ENCODE results near the gene MCTP1. TPM values are rescaled to one million over a fixed set of nuclear protein-coding genes. Genes with fewer than 3 reads are reported as not detected.

MCTP1 gene
- polyA plus RNA-seq, 3 donors, result 34.4 to 72.9 (median 55.5) TPM

GRCh38 chr5:94788527-94788926, 496.4 kb downstream of the MCTP1 start:
- H3K27ac Mint-ChIP-seq, result no peak overlapping the region
- H3K4me2 ChIP-seq (replicated peaks; ENCODE audit: extremely low read depth, low read length, poor library complexity, severe bottlenecking), result no peak overlapping the region
- H3K36me3 ChIP-seq (replicated peaks in 1 of 2; ENCODE audit: control insufficient read depth in 1 of 2, insufficient read depth in 2 of 2, low read length in 2 of 2), result peaks cover 9 to 51% of the 10 kb centered on the region in 2 donors
- H3K79me2 ChIP-seq (ENCODE audit: insufficient read depth, low read length), result no peaks in the 10 kb centered on the region
- peaks cover 0 to 2% (median 0%) of the 10 kb centered on the region in 7 donors for H3K9me3 Mint-ChIP-seq
- no peaks in the 10 kb centered on the region for H3K27me3 ChIP-seq (ENCODE audit: control insufficient read depth in 2 of 2, insufficient read depth in 2 of 2, low read length in 2 of 2)
- H3K27me3 Mint-ChIP-seq (ENCODE audit: low read depth in 3 of 3), result no peaks in the 10 kb centered on the region
- intact Hi-C loops (cut with micrococcal nuclease), result no loop called here
- no peak for DNase-seq
- no peak overlapping the region for H3K9ac ChIP-seq (ENCODE audit: insufficient read depth, low read length, poor library complexity, severe bottlenecking)
- peaks cover 3% of the 10 kb centered on the region for H4K20me1 ChIP-seq (ENCODE audit: insufficient read depth, low read length)
- H3K9me3 ChIP-seq (replicated peaks in 1 of 2; ENCODE audit: control insufficient read depth in 1 of 2, insufficient read depth in 1 of 2, low read length in 2 of 2), result no peaks in the 10 kb centered on the region
- H3K4me1 Mint-ChIP-seq, result peaks cover 7% of the 10 kb centered on the region
- H3K4me3 Mint-ChIP-seq, result no peak overlapping the region
- no peak overlapping the region for H3K27ac ChIP-seq (ENCODE audit: low read depth in 1 of 2, low read length in 2 of 2)
- H3K4me1 ChIP-seq (ENCODE audit: control insufficient read depth in 1 of 2, insufficient read depth in 2 of 2, low read length in 2 of 2), result peaks cover 3 to 4% of the 10 kb centered on the region in 2 donors
- H3K4me3 ChIP-seq (replicated peaks in 1 of 3; ENCODE audit: low read depth in 2 of 3, low read length in 3 of 3), result no peak overlapping the region
- 100% methylated on average over 1 of the region's 4 CpGs for WGBS (ENCODE audit: insufficient coverage)
- TF ChIP-seq CTCF (IDR thresholded peaks at IDR 0.05), result no peak
- H3K36me3 Mint-ChIP-seq, result peaks cover 36 to 45% of the 10 kb centered on the region in 2 donors
- no peak overlapping the region for H2AFZ ChIP-seq (ENCODE audit: insufficient read depth, low read depth, low read length, poor library complexity, severe bottlenecking)

GRCh38 chr5:94784536-94785505, 500.1 kb downstream of the MCTP1 start:
- peaks cover 17 to 20% of the 10 kb centered on the region in 2 donors for H3K36me3 Mint-ChIP-seq
- intact Hi-C loops (cut with micrococcal nuclease), result no loop called here
- H3K27me3 ChIP-seq (ENCODE audit: control insufficient read depth in 2 of 2, insufficient read depth in 2 of 2, low read length in 2 of 2), result no peaks in the 10 kb centered on the region

More at GRCh38 chr5:94784536-94785505, 500.1 kb downstream of the MCTP1 start:
- H3K27ac ChIP-seq (ENCODE audit: low read depth in 1 of 2, low read length in 2 of 2), result no peak overlapping the region
- H3K9me3 ChIP-seq (replicated peaks in 1 of 2; ENCODE audit: control insufficient read depth in 1 of 2, insufficient read depth in 1 of 2, low read length in 2 of 2), result no peaks in the 10 kb centered on the region
- H4K20me1 ChIP-seq (ENCODE audit: insufficient read depth, low read length), result no peaks in the 10 kb centered on the region
- H3K79me2 ChIP-seq (ENCODE audit: insufficient read depth, low read length), result no peaks in the 10 kb centered on the region
- H3K4me3 ChIP-seq (replicated peaks in 1 of 3; ENCODE audit: low read depth in 2 of 3, low read length in 3 of 3), result no peak overlapping the region
- no peak overlapping the region for H3K27ac Mint-ChIP-seq
- no peak overlapping the region for H2AFZ ChIP-seq (ENCODE audit: insufficient read depth, low read depth, low read length, poor library complexity, severe bottlenecking)
- H3K27me3 Mint-ChIP-seq (ENCODE audit: low read depth in 3 of 3), result no peaks in the 10 kb centered on the region
- no peak for TF ChIP-seq CTCF (IDR thresholded peaks at IDR 0.05)
- no peak overlapping the region for H3K4me2 ChIP-seq (replicated peaks; ENCODE audit: extremely low read depth, low read length, poor library complexity, severe bottlenecking)
- no peaks in the 10 kb centered on the region for H3K4me1 ChIP-seq (ENCODE audit: control insufficient read depth in 1 of 2, insufficient read depth in 2 of 2, low read length in 2 of 2)
- no peaks in the 10 kb centered on the region for H3K4me1 Mint-ChIP-seq
- no peak overlapping the region for H3K4me3 Mint-ChIP-seq
- peaks cover under 1 to 33% of the 10 kb centered on the region in 2 donors for H3K36me3 ChIP-seq (replicated peaks in 1 of 2; ENCODE audit: control insufficient read depth in 1 of 2, insufficient read depth in 2 of 2, low read length in 2 of 2)
- DNase-seq, result no peak
- peaks cover 0 to 2% (median 0%) of the 10 kb centered on the region in 7 donors for H3K9me3 Mint-ChIP-seq
- 0% methylated on average over 1 of the region's 7 CpGs for WGBS (ENCODE audit: insufficient coverage)
- no peak overlapping the region for H3K9ac ChIP-seq (ENCODE audit: insufficient read depth, low read length, poor library complexity, severe bottlenecking)
